ENCODE measurements around the gene HHAT.

- TF ChIP-seq CTCF (IDR thresholded peaks at IDR 0.05; ENCODE audit: low read length), result no peak
- TF ChIP-seq EZH2 (IDR thresholded peaks at IDR 0.05; ENCODE audit: borderline replicate concordance, low read length), result no peak
Measured at GRCh38 chr1:210489491-210489890, 160.8 kb downstream of the HHAT start.

Measured in OCI-LY1 (cell line).